Liver (tissue), 9 donors: ENCODE results near the gene SRSF8. TPM values are rescaled to one million over a fixed set of nuclear protein-coding genes. Genes with fewer than 3 reads are reported as not detected.
"Not testable (repeated sequence)": the region's sequence is repeated elsewhere in the genome, so short reads cannot be mapped to it uniquely, and the experiment has no call there.

Source experiments
- DNase-seq: peaks from one replicate; pipeline ENCODE4 v3.0.0-alpha.2; 2017; ENCODE audit warnings: low spot score
- H3K27ac ChIP-seq, 2 donors: one replicate each; pipeline ENCODE4 v1.7.0; 2013; ENCODE audit warnings: inconsistent platforms in 2 of 2, low read length in 2 of 2, control low read depth in 1 of 2, low read depth in 1 of 2, mild to moderate bottlenecking in 1 of 2
- H3K27me3 ChIP-seq, 4 donors: one replicate each; pipeline versions ENCODE4 v1.6.1 to v1.7.0; 2013; ENCODE audit warnings: low read length in 3 of 4, inconsistent platforms in 1 of 4, mild to moderate bottlenecking in 1 of 4, moderate library complexity in 1 of 4; ENCODE audit not compliant: control insufficient read depth in 4 of 4, insufficient read depth in 4 of 4
- H3K36me3 ChIP-seq, 4 donors: one replicate each; pipeline versions ENCODE4 v1.6.1 to v1.7.0; 2013; ENCODE audit warnings: low read length in 3 of 4, mild to moderate bottlenecking in 3 of 4, low read depth in 1 of 4, moderate library complexity in 1 of 4; ENCODE audit not compliant: control insufficient read depth in 4 of 4, insufficient read depth in 3 of 4
- H3K4me1 ChIP-seq, 4 donors: one replicate each; pipeline versions ENCODE4 v1.6.1 to v1.7.0; 2013; ENCODE audit warnings: low read length in 3 of 4, mild to moderate bottlenecking in 3 of 4, moderate library complexity in 1 of 4; ENCODE audit not compliant: control insufficient read depth in 4 of 4, insufficient read depth in 4 of 4
- H3K4me3 ChIP-seq, 3 donors: one replicate each; pipeline versions ENCODE4 v1.6.1 to v1.7.0; 2013; ENCODE audit warnings: low read length in 3 of 3, control low read depth in 1 of 3, low read depth in 1 of 3, mild to moderate bottlenecking in 1 of 3
- H3K9ac ChIP-seq, 2 donors: one replicate each; pipeline ENCODE4 v1.7.0; 2013; ENCODE audit warnings: low read length in 2 of 2, mild to moderate bottlenecking in 2 of 2, moderate library complexity in 2 of 2, control low read depth in 1 of 2, low read depth in 1 of 2
- H3K9me3 ChIP-seq, 4 donors: one replicate each; pipeline versions ENCODE4 v1.6.1 to v1.7.0; 2013; ENCODE audit warnings: low read length in 3 of 4; ENCODE audit not compliant: control insufficient read depth in 4 of 4
- FOXA1 ChIP-seq: IDR thresholded peaks from 2 replicates; pipeline ENCODE4 v1.6.1; 2016; ENCODE audit warnings: antibody characterized with exemption
- FOXA2 ChIP-seq: IDR thresholded peaks from 2 replicates; pipeline ENCODE4 v1.6.1; 2016; ENCODE audit warnings: antibody characterized with exemption
- GABPA ChIP-seq, 2 donors: IDR thresholded peaks in 1 of 2; conservative IDR thresholded peaks in 1 of 2; 2 replicates each; pipeline ENCODE4 v1.6.1; 2016; ENCODE audit warnings: antibody characterized with exemption in 2 of 2, mild to moderate bottlenecking in 1 of 2, moderate library complexity in 1 of 2
- HNF4A ChIP-seq, 2 donors: conservative IDR thresholded peaks; 2 replicates each; pipeline ENCODE4 v1.6.1; 2016; ENCODE audit warnings: antibody characterized with exemption in 2 of 2, mild to moderate bottlenecking in 2 of 2
- JUND ChIP-seq, 2 donors: IDR thresholded peaks; 2 replicates each; pipeline ENCODE4 v1.6.1; 2016; ENCODE audit warnings: antibody characterized with exemption in 2 of 2
- NR2F2 ChIP-seq: IDR thresholded peaks from 2 replicates; pipeline ENCODE4 v1.6.1; 2016; ENCODE audit warnings: antibody characterized with exemption
- TAF1 ChIP-seq: conservative IDR thresholded peaks from 2 replicates; pipeline ENCODE4 v1.6.1; 2016; ENCODE audit warnings: antibody characterized with exemption, mild to moderate bottlenecking
- WGBS: extraction: QIAGEN DNeasy Blood & Tissue Kit; methylation state at CpG from one replicate; pipeline ENCODE4 v1.1.7; 2013; 5-methylcytosine and 5-hydroxymethylcytosine counted together
- polyA plus RNA-seq, 2 donors: library from polyadenylated mRNA; stranded (reverse) in 1 of 2; unstranded in 1 of 2; fragments of 200-250 nt in 1 of 2; fragments of >200 nt in 1 of 2; fragmentation: Nextera tagmentation in 1 of 2; extraction: Ambion mirVana in 1 of 2; gene quantifications; one replicate each; pipeline versions ENCODE4 v1.2.1 to v1.2.3, GENCODE V29; 2013 to 2015
- total RNA-seq, 2 donors: library from RNA; depleted of rRNA; stranded (reverse); fragments of >200 nt; gene quantifications; one replicate each; pipeline ENCODE4 v1.2.3, GENCODE V29; 2014
- TF ChIP-seq, protein P1 (sequence below): IDR thresholded peaks from 2 replicates; pipeline ENCODE4 v1.6.1; 2016; ENCODE audit warnings: antibody characterized with exemption
- TF ChIP-seq, protein P2 (sequence below): fragments of 150-350 bp; IDR thresholded peaks from 2 replicates; pipeline ENCODE4 v1.5.1; 2017; ENCODE audit warnings: improper control_type of control experiment, low read depth, low read length; ENCODE audit not compliant: missing input control
- TF ChIP-seq, protein P3 (sequence below): IDR thresholded peaks from 2 replicates; pipeline ENCODE4 v1.6.1; 2016; ENCODE audit warnings: antibody characterized with exemption
- TF ChIP-seq, protein P4 (sequence below): IDR thresholded peaks from 2 replicates; pipeline ENCODE4 v1.6.1; 2016; ENCODE audit warnings: antibody characterized with exemption
- TF ChIP-seq, protein P5 (sequence below): IDR thresholded peaks from 2 replicates; pipeline ENCODE4 v1.6.1; 2016; ENCODE audit warnings: antibody characterized with exemption, mild to moderate bottlenecking
- donor health status: healthy.
- donor health status: healthy.
- donor health status: healthy.
- donor health status: healthy.
- donor health status: healthy.

Gene SRSF8
- total and polyA plus RNA-seq, 4 donors = 15.4 to 31.8 (median 17.8) TPM

DNA sequence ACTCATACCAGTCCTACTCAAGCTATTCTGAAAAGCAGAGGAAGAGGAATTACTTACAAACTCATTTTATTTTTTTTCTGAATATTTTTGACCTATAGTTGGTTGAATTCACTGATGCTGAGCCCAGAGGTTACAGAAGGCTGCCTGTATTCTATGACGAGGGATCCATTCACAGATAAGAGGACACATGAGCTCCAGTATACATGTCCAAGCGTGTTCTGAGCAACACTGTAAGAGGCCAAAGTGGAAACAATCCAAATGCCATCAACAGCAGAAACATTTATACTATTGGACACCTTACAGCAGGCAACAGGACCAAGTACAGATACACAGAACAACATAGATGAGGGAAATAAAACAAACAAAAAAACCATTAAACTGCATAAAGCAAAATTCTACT lies 31.4 kb upstream of the SRSF8 start:
- no peaks in the 10 kb centered on the region for H3K4me1 ChIP-seq
- no peaks in the 10 kb centered on the region for H3K9me3 ChIP-seq
- H3K36me3 ChIP-seq = no peaks in the 10 kb centered on the region
- 79% methylated on average over 2 of the region's 2 CpGs for WGBS
- no peak overlapping the region for H3K27ac ChIP-seq
- H3K4me3 ChIP-seq = no peak overlapping the region
- no peak for DNase-seq
- H3K9ac ChIP-seq = no peak overlapping the region
- peaks cover 0 to 13% (median 0%) of the 10 kb centered on the region in 4 donors for H3K27me3 ChIP-seq
- TF ChIP-seq, protein P1, sequence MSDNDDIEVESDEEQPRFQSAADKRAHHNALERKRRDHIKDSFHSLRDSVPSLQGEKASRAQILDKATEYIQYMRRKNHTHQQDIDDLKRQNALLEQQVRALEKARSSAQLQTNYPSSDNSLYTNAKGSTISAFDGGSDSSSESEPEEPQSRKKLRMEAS = no peak
- no peak for TF ChIP-seq FOXA2
- TF ChIP-seq, protein P2, sequence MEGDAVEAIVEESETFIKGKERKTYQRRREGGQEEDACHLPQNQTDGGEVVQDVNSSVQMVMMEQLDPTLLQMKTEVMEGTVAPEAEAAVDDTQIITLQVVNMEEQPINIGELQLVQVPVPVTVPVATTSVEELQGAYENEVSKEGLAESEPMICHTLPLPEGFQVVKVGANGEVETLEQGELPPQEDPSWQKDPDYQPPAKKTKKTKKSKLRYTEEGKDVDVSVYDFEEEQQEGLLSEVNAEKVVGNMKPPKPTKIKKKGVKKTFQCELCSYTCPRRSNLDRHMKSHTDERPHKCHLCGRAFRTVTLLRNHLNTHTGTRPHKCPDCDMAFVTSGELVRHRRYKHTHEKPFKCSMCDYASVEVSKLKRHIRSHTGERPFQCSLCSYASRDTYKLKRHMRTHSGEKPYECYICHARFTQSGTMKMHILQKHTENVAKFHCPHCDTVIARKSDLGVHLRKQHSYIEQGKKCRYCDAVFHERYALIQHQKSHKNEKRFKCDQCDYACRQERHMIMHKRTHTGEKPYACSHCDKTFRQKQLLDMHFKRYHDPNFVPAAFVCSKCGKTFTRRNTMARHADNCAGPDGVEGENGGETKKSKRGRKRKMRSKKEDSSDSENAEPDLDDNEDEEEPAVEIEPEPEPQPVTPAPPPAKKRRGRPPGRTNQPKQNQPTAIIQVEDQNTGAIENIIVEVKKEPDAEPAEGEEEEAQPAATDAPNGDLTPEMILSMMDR = no peak
- no peak for TF ChIP-seq FOXA1
- TF ChIP-seq HNF4A (conservative IDR thresholded peaks at IDR 0.05) = no peak
- TF ChIP-seq NR2F2 = no peak
- TF ChIP-seq, protein P3, sequence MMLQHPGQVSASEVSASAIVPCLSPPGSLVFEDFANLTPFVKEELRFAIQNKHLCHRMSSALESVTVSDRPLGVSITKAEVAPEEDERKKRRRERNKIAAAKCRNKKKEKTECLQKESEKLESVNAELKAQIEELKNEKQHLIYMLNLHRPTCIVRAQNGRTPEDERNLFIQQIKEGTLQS = no peak
- TF ChIP-seq TAF1 = no peak
- no peak for TF ChIP-seq GABPA (IDR thresholded peaks at IDR 0.05 in 1 of 2, conservative IDR thresholded peaks at IDR 0.05 in 1 of 2)
- TF ChIP-seq, protein P4, sequence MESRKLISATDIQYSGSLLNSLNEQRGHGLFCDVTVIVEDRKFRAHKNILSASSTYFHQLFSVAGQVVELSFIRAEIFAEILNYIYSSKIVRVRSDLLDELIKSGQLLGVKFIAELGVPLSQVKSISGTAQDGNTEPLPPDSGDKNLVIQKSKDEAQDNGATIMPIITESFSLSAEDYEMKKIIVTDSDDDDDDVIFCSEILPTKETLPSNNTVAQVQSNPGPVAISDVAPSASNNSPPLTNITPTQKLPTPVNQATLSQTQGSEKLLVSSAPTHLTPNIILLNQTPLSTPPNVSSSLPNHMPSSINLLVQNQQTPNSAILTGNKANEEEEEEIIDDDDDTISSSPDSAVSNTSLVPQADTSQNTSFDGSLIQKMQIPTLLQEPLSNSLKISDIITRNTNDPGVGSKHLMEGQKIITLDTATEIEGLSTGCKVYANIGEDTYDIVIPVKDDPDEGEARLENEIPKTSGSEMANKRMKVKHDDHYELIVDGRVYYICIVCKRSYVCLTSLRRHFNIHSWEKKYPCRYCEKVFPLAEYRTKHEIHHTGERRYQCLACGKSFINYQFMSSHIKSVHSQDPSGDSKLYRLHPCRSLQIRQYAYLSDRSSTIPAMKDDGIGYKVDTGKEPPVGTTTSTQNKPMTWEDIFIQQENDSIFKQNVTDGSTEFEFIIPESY = no peak
- no peak for TF ChIP-seq JUND (IDR thresholded peaks at IDR 0.05)
- TF ChIP-seq, protein P5, sequence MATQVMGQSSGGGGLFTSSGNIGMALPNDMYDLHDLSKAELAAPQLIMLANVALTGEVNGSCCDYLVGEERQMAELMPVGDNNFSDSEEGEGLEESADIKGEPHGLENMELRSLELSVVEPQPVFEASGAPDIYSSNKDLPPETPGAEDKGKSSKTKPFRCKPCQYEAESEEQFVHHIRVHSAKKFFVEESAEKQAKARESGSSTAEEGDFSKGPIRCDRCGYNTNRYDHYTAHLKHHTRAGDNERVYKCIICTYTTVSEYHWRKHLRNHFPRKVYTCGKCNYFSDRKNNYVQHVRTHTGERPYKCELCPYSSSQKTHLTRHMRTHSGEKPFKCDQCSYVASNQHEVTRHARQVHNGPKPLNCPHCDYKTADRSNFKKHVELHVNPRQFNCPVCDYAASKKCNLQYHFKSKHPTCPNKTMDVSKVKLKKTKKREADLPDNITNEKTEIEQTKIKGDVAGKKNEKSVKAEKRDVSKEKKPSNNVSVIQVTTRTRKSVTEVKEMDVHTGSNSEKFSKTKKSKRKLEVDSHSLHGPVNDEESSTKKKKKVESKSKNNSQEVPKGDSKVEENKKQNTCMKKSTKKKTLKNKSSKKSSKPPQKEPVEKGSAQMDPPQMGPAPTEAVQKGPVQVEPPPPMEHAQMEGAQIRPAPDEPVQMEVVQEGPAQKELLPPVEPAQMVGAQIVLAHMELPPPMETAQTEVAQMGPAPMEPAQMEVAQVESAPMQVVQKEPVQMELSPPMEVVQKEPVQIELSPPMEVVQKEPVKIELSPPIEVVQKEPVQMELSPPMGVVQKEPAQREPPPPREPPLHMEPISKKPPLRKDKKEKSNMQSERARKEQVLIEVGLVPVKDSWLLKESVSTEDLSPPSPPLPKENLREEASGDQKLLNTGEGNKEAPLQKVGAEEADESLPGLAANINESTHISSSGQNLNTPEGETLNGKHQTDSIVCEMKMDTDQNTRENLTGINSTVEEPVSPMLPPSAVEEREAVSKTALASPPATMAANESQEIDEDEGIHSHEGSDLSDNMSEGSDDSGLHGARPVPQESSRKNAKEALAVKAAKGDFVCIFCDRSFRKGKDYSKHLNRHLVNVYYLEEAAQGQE = no peak

DNA sequence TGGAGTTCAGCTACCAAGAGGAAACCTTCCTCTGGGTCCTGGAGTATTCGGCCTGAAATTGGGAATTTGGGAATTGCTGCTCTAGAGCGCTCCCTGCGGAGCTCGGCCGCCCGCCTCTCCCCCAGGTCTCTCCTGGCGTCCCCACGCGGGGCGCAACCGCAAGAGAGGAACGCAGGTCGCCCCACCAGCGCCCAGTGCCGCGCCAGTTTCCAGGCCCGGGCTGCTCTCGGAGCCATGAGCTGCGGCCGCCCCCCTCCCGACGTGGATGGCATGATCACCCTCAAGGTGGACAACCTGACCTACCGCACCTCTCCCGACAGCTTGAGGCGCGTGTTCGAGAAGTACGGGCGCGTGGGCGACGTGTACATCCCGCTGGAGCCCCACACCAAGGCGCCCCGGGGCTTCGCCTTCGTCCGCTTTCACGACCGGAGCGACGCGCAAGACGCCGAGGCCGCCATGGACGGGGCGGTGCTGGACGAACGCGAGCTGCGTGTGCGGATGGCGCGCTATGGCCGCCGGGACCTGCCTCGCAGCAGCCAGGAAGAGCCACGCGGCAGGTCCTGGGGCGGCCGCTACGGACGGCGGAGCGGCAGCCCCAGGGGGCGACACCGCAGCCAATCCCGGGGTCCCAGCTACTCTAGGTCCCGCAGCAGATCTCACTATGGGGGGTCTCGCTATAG lies 29.2 kb upstream of the SRSF8 start:
- H3K27me3 ChIP-seq = peaks cover 0 to 13% (median 3%) of the 10 kb centered on the region in 4 donors
- 31% methylated on average over 71 of the region's 71 CpGs for WGBS
- peak overlapping the region in 1 of 3 donors; percentile 38 for H3K4me3 ChIP-seq
- DNase-seq, H3K36me3 ChIP-seq, H3K9me3 ChIP-seq, H3K4me1 ChIP-seq, H3K27ac ChIP-seq, H3K9ac ChIP-seq: not testable (repeated sequence)
